ENCODE measurements around the gene DVL2.
A peak's percentile ranks its signal among the peaks of the same experiment; 100 is the strongest.

Gene DVL2

DNA sequence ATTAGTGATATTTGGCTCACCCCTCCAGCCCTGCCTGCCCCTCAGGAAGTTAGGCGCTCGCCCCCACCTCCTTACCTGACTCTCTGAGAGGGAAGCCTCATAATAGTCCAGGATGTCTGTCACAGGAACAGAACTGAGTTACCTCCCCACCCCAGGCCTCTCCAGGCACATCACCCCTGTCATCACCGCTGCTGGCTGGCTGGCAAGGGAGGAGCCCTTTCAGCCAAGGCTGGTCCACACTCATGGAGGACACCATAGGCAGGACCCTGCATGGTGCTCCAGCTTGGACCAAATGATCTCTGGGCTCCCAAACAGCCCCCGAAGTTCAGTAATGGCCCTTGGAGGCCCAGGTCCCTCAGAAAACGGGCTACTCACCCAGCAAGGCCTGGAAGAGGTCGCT is 16.2 kb downstream of the DVL2 start:
- no peak for DNase-seq

DNA sequence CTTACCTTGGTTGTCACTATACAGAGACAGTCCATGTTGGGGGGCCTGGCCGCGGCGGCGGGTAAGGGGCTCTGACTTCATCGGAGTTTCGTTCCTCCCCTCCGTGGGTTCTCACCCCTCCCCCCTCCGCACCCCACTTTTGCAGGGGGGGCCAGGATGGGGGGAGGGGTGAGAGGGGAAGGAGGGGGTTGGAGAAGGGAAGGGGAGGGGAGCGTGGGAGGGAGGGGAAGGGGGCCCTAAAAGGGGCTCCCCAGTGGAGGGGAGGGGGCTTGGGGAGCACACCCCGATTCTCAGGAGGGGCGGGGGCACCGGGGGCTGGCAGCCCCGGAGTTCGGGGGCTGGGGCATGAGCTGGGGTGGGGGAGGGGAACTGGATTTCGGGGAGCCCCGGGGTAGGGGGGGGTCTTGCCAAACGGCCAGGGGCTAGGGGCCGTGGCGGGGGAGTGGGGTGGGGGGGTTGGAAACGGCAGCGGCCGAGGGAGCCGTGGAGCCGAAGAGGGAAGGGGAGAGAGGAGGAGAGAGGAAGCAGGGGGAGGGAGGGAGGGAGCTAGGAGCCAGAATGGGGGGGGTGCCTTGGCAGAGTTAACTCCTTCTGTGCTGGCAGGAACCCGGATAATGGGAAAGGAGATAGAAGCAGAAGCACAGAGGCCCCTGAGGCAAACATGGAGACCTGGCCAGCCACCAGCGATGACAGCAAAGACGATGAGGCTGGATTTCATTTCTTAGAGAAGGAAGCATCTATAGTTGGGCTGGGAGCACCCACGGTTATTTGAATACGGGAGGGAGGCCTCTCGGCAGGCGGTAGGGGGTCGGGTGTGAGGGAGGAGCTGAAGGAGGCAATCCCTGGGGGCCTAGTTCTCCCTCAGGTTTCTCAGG is 17.0 kb downstream of the DVL2 start:
- DNase-seq, result peak; percentile 75

DNA sequence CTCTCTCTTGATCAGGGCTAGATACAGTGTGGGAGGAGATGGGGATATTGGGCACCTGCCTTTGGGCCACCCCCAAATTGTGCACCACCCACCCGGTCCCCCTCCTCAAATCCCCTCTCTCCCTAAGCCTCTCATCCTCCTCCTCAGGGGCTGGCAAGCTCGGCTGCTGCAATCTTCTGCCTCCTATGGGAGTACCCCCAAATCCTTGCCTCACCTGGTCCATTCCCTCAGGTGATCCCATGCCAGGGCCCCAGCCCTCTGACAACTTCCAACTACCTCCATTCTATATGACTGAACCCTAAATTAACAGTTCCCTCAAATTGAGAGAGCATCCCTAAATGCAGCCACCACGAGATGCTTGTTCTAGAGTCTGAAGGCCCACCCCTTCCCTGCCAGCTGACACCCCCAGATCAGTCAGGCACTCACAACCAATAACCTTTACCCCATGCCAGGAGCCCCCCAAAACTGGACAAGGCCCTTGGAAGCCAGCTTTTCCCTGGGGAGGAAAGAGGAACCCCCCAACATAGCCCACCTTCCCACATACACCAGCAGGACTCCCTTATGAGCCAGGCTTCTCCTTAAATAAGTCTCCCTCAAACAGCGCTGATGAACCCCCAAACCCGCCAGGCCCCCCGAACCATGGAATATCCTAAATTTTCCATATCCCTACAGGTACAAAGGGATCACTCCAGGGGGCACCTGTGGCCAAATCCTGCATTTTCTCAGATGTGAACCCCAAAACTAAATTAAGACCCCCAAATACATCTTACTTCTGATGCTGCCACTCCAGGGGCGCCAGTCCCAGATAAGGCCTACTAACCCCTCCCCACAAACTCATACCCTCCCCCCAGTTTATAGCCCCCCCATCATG is 17.8 kb downstream of the DVL2 start:
- no peak for DNase-seq

DNA sequence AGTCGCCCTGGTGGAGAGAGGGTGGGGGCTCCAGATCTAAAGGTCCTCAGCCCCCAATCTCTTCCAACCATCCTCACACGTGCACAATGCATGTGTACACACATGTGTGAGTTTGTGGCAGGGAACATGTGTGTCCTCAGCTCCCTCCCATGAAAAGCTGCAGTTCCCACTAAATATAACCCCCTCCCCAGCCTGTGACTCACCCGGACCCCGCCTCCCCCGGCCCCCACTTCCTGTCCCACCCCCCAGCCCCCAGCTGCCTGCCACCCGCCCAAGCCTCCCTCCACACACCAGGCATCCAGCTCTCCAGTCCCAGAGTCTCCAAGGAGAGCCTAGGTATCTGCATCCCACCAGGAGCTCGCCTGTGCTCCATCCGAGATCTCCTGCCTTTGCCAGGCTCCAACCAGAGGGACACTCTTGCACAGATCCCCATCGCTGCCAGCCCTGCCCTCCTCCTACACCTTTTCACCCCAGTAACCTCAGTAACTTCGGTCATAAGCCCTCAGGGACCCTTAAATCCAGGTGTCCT is 18.6 kb downstream of the DVL2 start:
- DNase-seq, result peak; percentile 62

DNA sequence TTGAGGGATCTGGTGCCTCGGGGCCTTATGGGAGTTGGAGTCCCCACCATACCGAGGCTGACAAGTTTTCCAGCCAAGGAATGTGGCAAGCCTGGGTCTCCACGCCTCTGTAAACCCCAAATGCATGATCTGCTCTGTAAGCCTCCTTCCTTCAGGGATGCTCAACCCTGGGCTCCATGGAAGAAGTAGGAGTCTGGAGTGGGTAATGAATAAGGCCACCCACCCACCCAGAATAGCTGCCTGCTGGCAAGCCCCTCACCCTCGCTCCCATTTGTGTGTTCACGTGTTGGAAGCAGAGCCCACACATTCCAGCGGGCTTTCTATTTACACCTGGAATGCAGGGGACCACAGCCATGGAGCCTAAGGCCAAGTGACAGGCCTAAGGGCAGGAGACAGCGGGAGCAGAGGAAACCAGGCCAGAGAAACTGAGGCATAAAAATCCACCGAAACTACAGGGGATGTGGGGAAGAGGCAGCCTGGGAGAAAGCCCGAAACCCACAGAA is 19.1 kb downstream of the DVL2 start:
- no peak for DNase-seq

DNA sequence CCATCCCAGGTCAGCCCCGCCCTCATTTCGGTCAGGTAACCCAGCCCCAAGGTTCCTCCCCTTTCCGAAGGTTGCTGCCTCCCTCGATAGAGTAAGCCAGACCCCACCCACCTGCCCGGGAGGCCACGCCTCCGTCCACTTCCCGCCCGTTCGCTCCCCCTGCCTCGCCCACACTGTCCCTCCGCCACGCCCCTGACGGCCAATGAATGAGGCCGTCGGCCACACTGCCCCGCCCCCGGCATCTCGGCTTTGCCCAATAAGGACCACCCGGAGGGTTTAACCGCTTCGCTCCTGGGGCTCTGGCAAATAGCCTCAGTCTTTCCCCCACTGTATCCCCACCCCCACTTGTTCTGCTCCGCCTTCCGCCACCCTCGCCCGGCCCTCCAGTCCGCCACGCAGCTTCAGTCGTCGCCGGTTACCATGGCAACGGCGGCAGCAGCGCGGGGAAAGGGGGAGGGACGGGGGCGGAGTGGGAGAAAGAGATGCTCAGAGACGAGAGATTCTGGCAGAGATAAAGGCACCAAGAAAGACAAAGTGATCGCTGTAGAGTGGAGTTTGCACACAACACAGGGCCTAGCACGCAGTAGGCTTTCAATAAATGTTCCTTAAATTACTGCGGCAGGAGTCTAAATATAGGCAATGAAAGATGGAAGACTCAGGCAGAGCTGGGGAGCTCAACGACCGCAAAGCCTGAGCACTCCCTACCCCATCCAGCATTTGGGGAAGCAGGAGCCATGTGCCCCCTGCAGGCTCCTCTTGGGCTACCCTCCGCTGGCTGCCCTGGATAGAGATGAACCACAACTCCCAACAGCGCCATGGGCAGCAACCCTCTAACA is 19.8 kb downstream of the DVL2 start:
- DNase-seq, result peak; percentile 97

DNA sequence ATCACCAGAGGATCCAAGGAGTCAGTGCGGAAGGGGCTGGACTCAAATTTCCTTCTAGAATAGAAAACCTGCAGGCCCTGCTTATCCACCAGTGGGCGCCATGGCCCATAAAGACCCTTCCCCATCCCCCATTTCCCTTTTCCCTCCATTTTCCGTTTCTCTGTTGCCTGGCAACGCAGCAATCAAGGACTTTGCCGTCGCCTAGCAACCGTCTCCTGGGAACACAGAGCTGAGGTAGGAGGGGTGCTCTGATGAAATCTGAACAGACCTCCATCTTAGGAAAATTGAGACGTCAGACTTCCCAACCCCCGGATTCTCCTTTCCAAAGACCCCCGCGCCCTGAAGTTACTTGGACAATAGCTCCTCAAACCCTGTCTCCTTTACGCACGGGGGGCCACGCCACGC is 20.4 kb downstream of the DVL2 start:
- DNase-seq, result peak; percentile 96

DNA sequence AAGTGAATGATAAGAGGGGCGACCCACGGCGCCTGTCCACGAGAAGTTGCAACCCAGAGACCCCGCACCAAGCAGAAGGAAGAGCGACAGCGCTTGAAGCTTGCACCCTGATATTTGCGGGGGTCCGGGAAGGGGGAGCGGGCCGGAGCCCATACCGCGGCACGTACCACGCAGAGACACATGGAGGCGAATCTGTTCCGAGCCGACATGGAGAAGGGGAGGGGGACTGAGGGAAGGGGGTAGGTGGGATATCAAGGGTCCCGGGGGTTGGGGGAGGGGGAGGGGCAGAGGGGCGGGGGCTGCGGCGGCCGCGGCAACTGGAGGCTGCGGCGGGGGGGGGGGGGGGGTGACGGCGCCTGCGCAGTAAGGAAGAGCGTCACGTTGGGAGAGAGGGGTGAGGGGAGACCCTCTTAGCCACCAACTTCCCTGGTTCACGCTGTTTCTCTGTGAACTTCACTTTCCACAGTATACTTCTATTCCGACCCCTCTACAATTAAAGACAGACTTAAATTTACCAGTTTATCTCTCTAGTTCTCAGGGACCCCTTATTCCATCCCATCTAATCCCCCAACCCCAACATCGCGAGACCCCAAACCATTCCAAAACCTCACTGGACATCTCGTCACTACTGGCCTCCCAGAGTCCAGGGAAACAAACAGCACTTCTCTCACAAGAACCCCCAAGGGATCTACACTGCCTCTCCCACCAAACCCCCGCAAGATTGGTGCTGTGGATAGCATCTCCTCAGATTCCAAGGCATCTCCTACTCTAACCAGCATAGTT is 22.6 kb downstream of the DVL2 start:
- DNase-seq, result peak; percentile 35

DNA sequence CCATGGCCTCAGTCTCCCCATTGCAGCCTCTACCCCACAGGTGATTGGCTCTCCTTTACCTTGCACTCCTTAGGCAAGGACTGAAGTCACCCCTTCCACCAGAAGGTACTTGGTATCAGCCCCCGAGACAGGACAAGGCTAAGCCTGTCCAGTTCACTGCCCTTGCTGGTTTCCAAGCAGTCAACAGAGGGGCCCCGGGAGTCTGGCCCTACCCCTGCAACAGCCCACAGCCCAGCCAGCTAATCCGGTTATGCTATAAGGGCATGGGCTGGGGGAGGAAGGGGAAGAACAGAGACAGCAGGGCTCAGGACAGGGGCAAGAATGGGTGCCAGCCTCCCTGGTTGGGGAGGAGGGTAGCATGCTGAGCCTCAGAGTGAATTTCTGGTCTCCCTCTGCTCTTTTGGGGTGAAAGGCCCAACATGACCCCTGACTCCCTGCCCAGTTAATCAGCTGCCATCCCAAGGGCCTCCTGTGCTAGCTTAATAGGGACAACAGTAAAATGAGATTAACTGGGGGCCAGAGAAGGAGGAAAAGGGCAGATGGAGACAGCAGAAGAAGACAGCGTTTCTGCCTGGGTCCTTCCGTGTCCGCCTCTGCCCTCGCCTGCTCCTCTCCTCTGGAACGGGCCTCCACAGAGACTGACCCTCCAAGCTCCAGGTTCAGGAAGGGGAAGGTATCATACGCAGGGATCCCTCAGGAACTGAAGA is 25.4 kb downstream of the DVL2 start:
- DNase-seq, result no peak

DNA sequence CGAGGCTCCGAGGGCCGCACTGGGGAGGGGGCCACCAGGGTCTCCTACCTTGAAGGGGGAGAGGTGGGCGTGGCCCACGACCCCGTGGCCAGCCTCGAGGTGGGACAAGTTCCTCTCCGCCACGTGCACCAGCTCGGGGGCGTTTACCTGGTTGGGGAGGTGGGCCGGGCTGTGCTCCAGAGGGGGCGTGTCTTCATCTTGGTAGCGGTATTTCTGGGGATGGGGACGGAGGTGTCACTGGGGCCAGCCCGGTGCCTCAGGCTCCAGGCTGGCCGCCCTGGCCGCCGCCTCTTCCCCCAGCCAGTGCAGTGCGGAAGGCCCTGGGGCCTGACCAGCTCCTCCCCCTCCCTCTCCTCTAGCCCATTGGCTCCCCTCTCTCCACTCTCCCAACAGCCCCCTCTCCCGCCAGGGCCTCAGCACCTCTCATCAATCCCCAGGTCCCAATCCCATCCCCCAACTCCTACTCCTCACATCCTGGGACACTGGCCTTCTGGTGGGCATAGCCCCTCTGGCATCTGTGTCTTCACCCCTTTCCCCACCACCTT is 26.2 kb downstream of the DVL2 start:
- DNase-seq, result no peak

DNA sequence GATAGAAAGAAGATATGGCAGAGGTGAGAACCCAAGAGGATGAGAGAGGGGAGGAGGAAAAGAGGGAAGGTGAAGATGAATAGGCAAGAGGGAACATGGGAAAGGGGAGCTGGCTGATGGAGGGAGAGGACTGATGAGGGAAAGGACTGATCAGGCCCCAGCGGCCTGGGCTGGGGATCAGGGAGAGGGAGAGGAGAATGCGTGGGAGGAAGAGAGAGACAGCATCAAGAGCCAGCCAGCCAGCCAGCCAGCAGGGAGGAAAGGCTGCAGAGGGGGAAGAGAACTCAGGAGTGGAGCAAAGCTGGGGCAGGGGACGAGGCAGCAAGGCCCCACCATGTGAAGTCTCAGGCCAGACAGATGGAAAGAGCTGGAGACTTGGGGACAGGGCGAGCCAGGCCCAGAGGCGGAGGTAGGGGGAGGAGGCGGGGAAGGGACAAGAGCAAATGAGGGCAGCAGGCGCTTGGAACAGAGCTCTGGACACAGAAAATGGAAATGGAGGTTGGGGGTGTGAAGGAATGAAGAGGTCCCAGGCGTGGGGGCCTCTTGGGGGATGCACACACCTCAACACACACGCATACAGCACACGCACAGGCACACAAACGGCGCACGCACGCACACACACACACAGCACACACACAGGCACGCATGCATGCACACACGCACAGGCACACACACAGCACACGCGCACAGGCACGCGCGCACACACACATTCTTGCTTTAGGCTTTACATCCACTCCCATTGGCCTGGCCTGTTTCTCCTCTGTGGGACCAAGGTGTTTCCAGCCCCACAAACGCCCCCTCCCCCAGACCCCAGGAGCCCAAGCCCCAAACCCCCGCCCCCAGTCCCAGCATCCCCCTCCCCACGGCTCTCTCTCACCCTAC is 27.0 kb downstream of the DVL2 start:
- DNase-seq, result no peak

DNA sequence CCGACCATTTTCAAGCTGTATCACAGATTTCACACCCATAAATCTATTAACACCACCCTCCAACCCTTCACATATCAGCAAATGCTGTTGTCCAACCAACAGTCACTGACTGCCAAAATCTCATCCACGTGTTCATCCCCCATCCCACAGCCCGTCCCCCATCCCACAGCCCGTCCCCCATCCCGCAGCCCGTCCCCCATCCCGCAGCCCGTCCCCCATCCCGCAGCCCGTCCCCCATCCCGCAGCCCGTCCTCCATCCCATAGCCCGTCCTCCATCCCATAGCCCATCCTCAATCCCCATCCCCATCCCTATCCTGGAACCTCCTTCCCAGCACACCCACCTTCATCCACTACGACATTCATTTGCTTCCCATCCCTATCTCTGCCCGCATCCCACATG is 28.8 kb downstream of the DVL2 start:
- DNase-seq, result no peak

DNA sequence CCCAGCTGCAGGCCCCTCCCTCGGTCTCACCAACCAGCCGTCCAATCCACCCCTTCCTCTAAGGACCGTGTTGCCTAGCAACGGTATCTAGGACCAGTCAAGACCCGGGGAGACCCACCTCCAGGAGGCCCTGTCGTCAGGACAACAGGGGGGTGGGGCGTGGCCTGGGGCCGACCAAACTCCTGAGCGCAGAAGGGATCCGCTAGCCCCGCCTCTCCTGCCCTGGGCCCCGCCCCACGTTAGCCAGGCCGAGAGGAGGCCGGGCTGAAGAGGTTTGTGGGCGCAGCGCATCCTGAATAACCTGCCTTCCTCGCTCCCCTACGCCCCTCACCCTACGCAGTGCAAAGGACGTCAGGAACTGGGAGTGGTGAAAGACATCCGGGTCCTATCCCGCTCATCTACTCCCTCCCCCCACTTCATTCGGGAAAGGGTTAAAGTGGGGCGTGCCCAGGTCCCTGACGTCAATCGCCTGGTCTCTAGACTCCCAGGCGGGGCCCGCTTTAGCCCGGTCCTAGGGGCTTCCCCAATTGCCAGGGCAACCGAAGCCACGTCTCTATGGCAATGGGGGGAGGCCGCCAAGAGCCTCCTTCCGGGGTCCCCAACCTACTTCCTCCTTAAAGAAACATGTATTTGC is 29.4 kb downstream of the DVL2 start:
- peak; percentile 94 for DNase-seq

DNA sequence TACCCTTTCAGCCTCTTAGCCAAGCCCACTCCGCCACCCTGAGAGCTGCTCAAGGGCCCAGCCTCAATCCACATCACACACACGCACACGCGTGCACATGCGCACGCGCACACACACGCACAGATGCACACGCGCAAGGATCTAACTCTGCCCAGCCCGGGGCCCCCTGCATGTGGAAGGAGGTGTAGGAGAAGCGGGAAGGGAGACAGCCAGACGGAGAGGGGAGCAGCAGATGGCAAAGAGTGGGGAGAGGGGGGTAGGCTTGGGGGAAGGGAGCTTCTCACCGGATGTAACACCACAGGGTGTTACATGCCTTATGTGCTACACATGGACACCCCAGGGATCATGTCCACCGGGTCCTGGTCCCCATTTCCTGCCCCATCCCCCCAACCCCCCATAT is 30.0 kb downstream of the DVL2 start:
- DNase-seq, result peak; percentile 74

DNA sequence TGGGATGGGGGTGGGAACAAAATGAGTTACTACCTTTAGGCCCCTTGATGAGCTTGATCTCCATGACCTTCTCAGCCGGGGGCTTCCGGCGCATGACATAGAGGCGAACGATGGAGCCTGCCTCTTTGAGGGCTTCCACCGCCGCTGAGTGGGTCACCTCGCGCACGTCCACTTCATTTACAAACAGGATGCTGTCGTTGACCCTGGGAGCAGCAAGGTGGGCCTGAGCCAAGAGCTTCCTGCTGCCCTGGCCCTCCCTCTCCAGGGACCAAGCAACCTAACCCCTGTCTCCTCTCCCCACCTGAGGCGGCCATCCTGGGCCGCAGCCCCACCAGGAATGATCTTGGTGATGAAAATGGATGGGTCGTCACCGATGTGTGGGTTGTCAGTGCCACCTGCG is 30.9 kb downstream of the DVL2 start:
- DNase-seq, result no peak

DNA sequence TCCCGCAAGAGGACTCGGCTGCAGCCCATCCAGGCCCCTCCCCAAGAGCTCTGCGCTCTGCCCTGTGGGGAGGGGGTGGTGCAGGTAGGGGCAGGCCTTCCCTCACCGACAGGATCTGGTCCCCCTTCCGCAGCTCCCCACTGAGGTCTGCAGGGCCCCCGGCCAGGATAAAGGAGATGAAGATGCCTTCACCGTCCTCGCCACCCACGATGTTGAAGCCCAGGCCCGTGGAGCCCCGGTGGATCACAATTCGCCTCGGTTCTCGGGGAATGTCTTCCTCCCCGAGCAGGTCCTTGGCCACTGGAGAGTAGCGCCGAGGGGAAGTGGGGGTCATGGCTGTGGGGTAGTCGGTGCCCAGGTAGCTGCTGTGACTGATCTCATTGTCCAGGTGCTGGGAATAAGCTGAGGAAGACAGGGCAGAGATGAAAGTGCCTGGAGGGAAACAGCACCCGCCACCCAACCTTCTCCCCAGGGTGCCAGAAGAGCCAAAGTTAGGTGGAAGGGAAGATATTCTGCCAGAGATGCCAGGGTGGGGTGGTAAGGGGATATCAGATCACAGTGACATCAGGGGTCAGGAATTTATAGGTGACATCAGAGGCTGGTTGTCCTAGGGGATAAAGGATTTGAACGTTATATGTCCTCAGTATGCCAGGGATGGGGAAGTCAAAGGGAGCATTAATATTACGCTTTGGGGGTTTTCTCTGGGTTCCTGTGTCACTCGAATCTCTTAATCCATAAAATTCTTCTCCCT is 37.5 kb downstream of the DVL2 start:
- no peak for DNase-seq

DNA sequence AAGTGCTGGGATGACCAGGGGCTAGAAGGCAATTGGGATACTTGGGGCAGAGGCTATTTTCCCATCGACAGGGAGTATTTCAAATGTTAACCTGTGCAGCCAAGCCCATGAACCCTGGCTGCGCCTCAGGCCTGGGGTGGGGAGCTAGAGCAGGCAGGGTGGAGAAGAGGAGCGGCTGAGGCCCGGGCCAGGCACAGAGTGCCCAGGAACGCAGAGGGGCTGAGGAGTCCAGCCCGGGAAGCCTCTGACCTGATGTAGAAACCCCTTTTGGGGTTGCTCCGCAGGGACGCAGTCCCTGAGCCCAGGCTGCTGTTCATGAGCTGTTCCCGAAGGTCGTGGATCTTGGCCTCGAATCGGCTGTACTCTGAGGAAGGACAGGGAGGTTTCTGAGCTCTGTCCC is 38.3 kb downstream of the DVL2 start:
- DNase-seq, result no peak

DNA sequence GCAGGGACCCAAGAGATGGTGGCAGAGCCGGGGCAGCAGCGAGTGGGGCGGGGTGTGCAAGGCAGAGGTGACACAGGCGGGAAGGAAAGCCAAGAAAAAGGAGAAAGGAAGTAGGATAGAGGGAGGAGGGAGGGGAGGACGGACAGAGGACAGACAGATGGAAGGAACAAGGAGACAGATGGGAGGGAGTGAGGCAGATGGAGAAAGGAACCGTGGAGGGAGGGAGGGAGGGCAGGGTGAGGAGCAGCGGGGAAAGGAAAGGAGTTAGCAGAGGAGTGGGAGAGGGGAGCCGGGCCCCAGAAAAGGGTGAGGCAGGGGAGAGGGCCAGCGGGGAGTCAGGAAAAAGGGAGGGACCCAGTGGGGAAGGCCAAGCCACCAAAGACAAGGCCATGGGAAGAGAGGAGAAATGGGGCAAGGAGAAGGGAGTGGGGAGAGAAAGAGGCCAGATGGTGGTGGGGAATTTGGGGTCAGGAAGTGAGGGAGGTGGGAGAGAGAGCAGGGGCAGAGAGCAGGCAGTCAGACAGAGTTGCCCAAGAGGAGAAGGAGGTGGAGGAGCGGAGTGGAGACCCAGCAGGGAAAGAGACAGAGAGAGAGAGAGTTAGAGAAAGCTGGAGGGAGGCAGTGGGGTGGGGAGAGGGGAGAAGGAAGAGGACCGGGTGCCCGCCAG is 41.9 kb downstream of the DVL2 start:
- DNase-seq, result peak; percentile 38
